ENCODE data around the gene TRIP13.
"Not testable (repeated sequence)": the region's sequence is repeated elsewhere in the genome, so short reads cannot be mapped to it uniquely, and the experiment has no call there.

TRIP13 gene

GRCh38 chr5:875931-876330 is 16.8 kb upstream of the TRIP13 start:
- DNase-seq = no peak

- DNase-seq = no peak
Measured at GRCh38 chr5:876398-877365, 16.0 kb upstream of the TRIP13 start.

GRCh38 chr5:878125-878524 is 14.6 kb upstream of the TRIP13 start:
- DNase-seq = no peak

- DNase-seq = not testable (repeated sequence)
Measured at GRCh38 chr5:878677-879076, 14.0 kb upstream of the TRIP13 start.

- no peak for DNase-seq
Measured at GRCh38 chr5:880816-881550, 11.7 kb upstream of the TRIP13 start.

- no peak for DNase-seq
Measured at GRCh38 chr5:881551-881935, 11.1 kb upstream of the TRIP13 start.

GRCh38 chr5:882253-883183 is 10.2 kb upstream of the TRIP13 start:
- no peak for DNase-seq

- DNase-seq = no peak
Measured at GRCh38 chr5:883475-884181, 9.1 kb upstream of the TRIP13 start.

GRCh38 chr5:884345-885126 is 8.1 kb upstream of the TRIP13 start:
- DNase-seq = no peak

- DNase-seq = no peak
Measured at GRCh38 chr5:885127-885442, 7.6 kb upstream of the TRIP13 start.

- DNase-seq = no peak
Measured at GRCh38 chr5:885529-885928, 7.2 kb upstream of the TRIP13 start.

- no peak for DNase-seq
Measured at GRCh38 chr5:886036-886435, 6.6 kb upstream of the TRIP13 start.

- no peak for DNase-seq
Measured at GRCh38 chr5:886716-887325, 5.9 kb upstream of the TRIP13 start.

- DNase-seq = no peak
Measured at GRCh38 chr5:887947-888637, 4.6 kb upstream of the TRIP13 start.

- DNase-seq = no peak
Measured at GRCh38 chr5:888638-889035, 4.0 kb upstream of the TRIP13 start.

GRCh38 chr5:889075-889710 is 3.5 kb upstream of the TRIP13 start:
- DNase-seq = no peak

- DNase-seq = no peak
Measured at GRCh38 chr5:891117-891836, 1.4 kb upstream of the TRIP13 start.

- DNase-seq = peak; percentile 20
Measured at GRCh38 chr5:891837-892393, 769 bp upstream of the TRIP13 start.

- DNase-seq = no peak
Measured at GRCh38 chr5:893137-893506, 438 bp downstream of the TRIP13 start.

Measured in fibroblast of skin of back (primary cell).